HUES64 (cell line): ENCODE data around the gene CA5B. TPM values are rescaled to one million over a fixed set of nuclear protein-coding genes. Genes with fewer than 3 reads are reported as not detected.
"Not testable (repeated sequence)": the region's sequence is repeated elsewhere in the genome, so short reads cannot be mapped to it uniquely, and the experiment has no call there.

Experiments
- H3K27ac ChIP-seq: 2 replicates; pipeline ENCODE4 v1.7.0; 2013; ENCODE audit warnings: low read depth, low read length, inconsistent platforms
- H3K27me3 ChIP-seq: 2 replicates; pipeline ENCODE4 v1.6.1; 2013; ENCODE audit warnings: mild to moderate bottlenecking, low read length; ENCODE audit not compliant: insufficient read depth
- H3K36me3 ChIP-seq: 2 replicates; pipeline ENCODE4 v1.6.1; 2013; ENCODE audit warnings: mild to moderate bottlenecking, low read length; ENCODE audit not compliant: insufficient read depth
- H3K4me1 ChIP-seq: 2 replicates; pipeline ENCODE4 v1.6.1; 2013; ENCODE audit warnings: mild to moderate bottlenecking, low read length, moderate library complexity; ENCODE audit not compliant: insufficient read depth
- H3K4me3 ChIP-seq: 2 replicates; pipeline ENCODE4 v1.5.1; 2013; ENCODE audit warnings: mild to moderate bottlenecking, low read length, moderate library complexity
- H3K9ac ChIP-seq: 2 replicates; pipeline ENCODE4 v1.6.1; 2013; ENCODE audit warnings: mild to moderate bottlenecking, low read depth, low read length
- H3K9me3 ChIP-seq: 2 replicates; pipeline ENCODE4 v1.6.1; 2013; ENCODE audit warnings: low read depth, low read length; ENCODE audit not compliant: insufficient read depth
- WGBS: fragments of 150-250, 120-280 bp; methylation state at CpG from one replicate; pipeline ENCODE4 v1.1.7; 2013; ENCODE audit warnings: missing lambda C conversion rate; 5-methylcytosine and 5-hydroxymethylcytosine counted together
- polyA plus RNA-seq, 2 experiments: library from polyadenylated mRNA; stranded (reverse); fragments of 50-300 nt; gene quantifications; one replicate each; pipeline ENCODE4 v1.2.3, GENCODE V29; 2013

CA5B gene
- polyA plus RNA-seq (2013, experiment 1 of 2), result 1.9 TPM
- polyA plus RNA-seq (2013, experiment 2 of 2), result 2.4 TPM

- no peaks in the 10 kb centered on the region for H3K36me3 ChIP-seq
- H3K27me3 ChIP-seq, result no peaks in the 10 kb centered on the region
- H3K9ac ChIP-seq, result peak within 1 kb of the TSS; percentile 54; the same call in 1 of the 2 replicates
- no peaks in the 10 kb centered on the region for H3K9me3 ChIP-seq
- peak within 1 kb of the TSS; percentile 81 for H3K4me3 ChIP-seq
- WGBS, result 5% methylated on average over 53 of the region's 55 CpGs
- peaks cover 5% of the 10 kb centered on the region for H3K4me1 ChIP-seq
- H3K27ac ChIP-seq, result no peak within 1 kb of the TSS
Measured at GRCh38 chrX:15737959-15738902, at the start of gene CA5B. Gene CA5B, plus strand, starts transcription at chrX:15738270. Its CDS starts 11,754 bp downstream, at chrX:15750024.

GRCh38 chrX:15694941-15695451, 43.1 kb upstream of the CA5B start:
- no peak overlapping the region for H3K9ac ChIP-seq
- no peak overlapping the region for H3K4me3 ChIP-seq
- no peak overlapping the region for H3K27ac ChIP-seq
- no peaks in the 10 kb centered on the region for H3K4me1 ChIP-seq
- H3K27me3 ChIP-seq, result no peaks in the 10 kb centered on the region
- 93% methylated on average over 6 of the region's 6 CpGs for WGBS
- H3K9me3 ChIP-seq, result no peaks in the 10 kb centered on the region
- peaks cover 67% of the 10 kb centered on the region for H3K36me3 ChIP-seq

- Histone ChIP-seq H3K27ac (no peak overlapping the region), H3K9ac (no peak overlapping the region), H3K36me3 (peaks cover 60% of the 10 kb centered on the region), H3K4me1 (no peaks in the 10 kb centered on the region), H3K27me3 (no peaks in the 10 kb centered on the region), H3K9me3 (no peaks in the 10 kb centered on the region), H3K4me3 (no peak overlapping the region)
- 90% methylated on average over 3 of the region's 3 CpGs for WGBS
Measured at GRCh38 chrX:15696516-15696915, 41.6 kb upstream of the CA5B start.

GRCh38 chrX:15702488-15703371, 35.3 kb upstream of the CA5B start:
- Histone ChIP-seq H3K36me3 (peaks cover 16% of the 10 kb centered on the region), H3K9me3 (no peaks in the 10 kb centered on the region), H3K27me3 (no peaks in the 10 kb centered on the region), H3K9ac (no peak overlapping the region), H3K4me3 (no peak overlapping the region), H3K27ac (no peak overlapping the region), H3K4me1 (no peaks in the 10 kb centered on the region)
- WGBS, result 97% methylated on average over 40 of the region's 40 CpGs

GRCh38 chrX:15703809-15704208, 34.3 kb upstream of the CA5B start:
- not testable (repeated sequence) for H3K9me3 ChIP-seq, H3K9ac ChIP-seq, H3K27ac ChIP-seq, H3K4me3 ChIP-seq, H3K4me1 ChIP-seq, H3K27me3 ChIP-seq
- WGBS, result no CpG with 5 or more reads among the region's 5 CpGs
- H3K36me3 ChIP-seq, result peaks cover 10% of the 10 kb centered on the region; the same call in 1 of the 2 replicates

- not testable (repeated sequence) for H3K9ac ChIP-seq, H3K9me3 ChIP-seq, H3K27ac ChIP-seq, H3K4me3 ChIP-seq, H3K4me1 ChIP-seq, H3K27me3 ChIP-seq
- WGBS, result 95% methylated on average over 5 of the region's 8 CpGs
- H3K36me3 ChIP-seq, result peaks cover 10% of the 10 kb centered on the region; the same call in 1 of the 2 replicates
Measured at GRCh38 chrX:15704273-15704672, 33.8 kb upstream of the CA5B start.

GRCh38 chrX:15714529-15714928, 23.5 kb upstream of the CA5B start:
- Histone ChIP-seq H3K4me1 (no peaks in the 10 kb centered on the region; the same call in 1 of the 2 replicates), H3K36me3 (no peaks in the 10 kb centered on the region), H3K27ac (no peak overlapping the region), H3K4me3 (no peak overlapping the region), H3K9me3 (no peaks in the 10 kb centered on the region), H3K9ac (no peak overlapping the region), H3K27me3 (no peaks in the 10 kb centered on the region)
- 90% methylated on average over 1 of the region's 1 CpG for WGBS

GRCh38 chrX:15718283-15718970, 19.6 kb upstream of the CA5B start:
- Histone ChIP-seq H3K4me3 (no peak overlapping the region), H3K9ac (no peak overlapping the region), H3K4me1 (no peaks in the 10 kb centered on the region; the same call in 1 of the 2 replicates), H3K27me3 (no peaks in the 10 kb centered on the region), H3K36me3 (no peaks in the 10 kb centered on the region), H3K9me3 (no peaks in the 10 kb centered on the region), H3K27ac (peak overlapping the region; percentile 67)
- 77% methylated on average over 4 of the region's 9 CpGs for WGBS

- H3K4me1 ChIP-seq, result no peaks in the 10 kb centered on the region; the same call in 1 of the 2 replicates
- H3K36me3 ChIP-seq, result no peaks in the 10 kb centered on the region
- no peaks in the 10 kb centered on the region for H3K9me3 ChIP-seq
- no CpG with 5 or more reads among the region's 4 CpGs for WGBS
- H3K27ac ChIP-seq, result no peak overlapping the region
- H3K27me3 ChIP-seq, result no peaks in the 10 kb centered on the region
- no peak overlapping the region for H3K9ac ChIP-seq
- no peak overlapping the region for H3K4me3 ChIP-seq
Measured at GRCh38 chrX:15719324-15719968, 18.6 kb upstream of the CA5B start.

- Histone ChIP-seq H3K27ac (no peak overlapping the region), H3K36me3 (no peaks in the 10 kb centered on the region), H3K4me3 (no peak overlapping the region), H3K27me3 (no peaks in the 10 kb centered on the region), H3K9ac (no peak overlapping the region), H3K4me1 (no peaks in the 10 kb centered on the region; the same call in 1 of the 2 replicates), H3K9me3 (no peaks in the 10 kb centered on the region)
- WGBS, result 80% methylated on average over 1 of the region's 1 CpG
Measured at GRCh38 chrX:15721911-15722310, 16.2 kb upstream of the CA5B start.
